NCI-H748 treated with DMSO at 0.1 percent for 48 hours (cell line): ENCODE data around the gene TAF4.
A peak's percentile ranks its signal among the peaks of the same experiment; 100 is the strongest.
"Not testable (repeated sequence)": the region's sequence is repeated elsewhere in the genome, so short reads cannot be mapped to it uniquely, and the experiment has no call there.

ENCODE experiments used
- DNase-seq: peaks from one replicate; lab custom pipeline; 2025; lab: John Stamatoyannopoulos, UW

The TAF4 gene

GRCh38 chr20:61977419-61977786 lies 88.3 kb downstream of the TAF4 start:
- no peak for DNase-seq

DNA sequence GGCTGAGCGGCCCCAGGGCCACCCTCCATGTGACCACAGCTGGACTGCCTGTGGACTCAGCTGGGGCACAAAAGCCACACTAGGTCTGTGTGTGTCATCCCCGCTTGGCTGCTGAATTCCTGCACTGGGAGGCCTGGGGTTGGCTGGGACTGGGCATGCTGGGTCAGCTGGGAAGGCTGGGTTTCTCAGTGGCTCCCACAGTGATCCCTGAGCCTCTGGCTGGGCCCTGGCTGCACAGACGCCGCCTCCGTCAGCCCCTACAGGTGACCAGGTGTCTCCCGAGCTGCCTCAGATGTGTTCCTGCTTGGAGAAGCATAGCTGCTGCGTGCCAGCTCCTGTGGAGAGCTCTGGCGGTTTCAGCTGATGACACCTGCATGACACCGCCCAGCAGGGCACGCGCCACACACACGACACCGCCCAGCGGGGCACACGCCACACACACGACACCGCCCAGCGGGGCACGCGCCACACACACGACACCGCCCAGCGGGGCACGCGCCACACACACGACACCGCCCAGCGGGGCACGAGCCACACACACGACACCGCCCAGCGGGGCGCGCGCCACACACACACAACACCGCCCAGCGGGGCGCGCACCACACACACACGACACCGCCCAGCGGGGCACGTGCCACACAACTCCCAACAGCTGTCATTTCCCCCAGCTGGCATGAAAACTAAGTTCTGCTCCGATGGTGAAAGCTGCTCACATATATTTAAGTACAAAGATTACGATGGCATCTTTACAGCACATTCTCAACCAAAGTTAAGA lies 88.8 kb downstream of the TAF4 start:
- no peak for DNase-seq

DNA sequence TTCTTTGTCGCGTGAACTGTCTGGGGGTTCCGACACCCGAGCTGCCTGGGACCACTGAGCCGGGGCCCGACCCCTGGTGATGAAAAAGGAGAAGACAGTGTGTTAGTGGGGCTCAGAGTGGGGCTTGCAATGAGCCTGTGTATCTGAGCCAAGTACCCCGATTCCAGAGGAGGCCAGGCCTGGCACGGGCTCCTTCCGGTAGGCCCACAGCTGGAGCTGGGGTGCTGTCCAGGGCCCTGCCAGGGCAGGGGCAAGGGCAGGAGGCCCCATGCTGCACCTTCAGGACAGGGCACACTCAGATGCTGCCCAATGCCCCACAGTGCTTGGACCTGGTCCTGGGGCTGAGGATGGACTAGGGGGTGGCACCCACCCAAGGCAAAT lies 89.4 kb downstream of the TAF4 start:
- DNase-seq = no peak

DNA sequence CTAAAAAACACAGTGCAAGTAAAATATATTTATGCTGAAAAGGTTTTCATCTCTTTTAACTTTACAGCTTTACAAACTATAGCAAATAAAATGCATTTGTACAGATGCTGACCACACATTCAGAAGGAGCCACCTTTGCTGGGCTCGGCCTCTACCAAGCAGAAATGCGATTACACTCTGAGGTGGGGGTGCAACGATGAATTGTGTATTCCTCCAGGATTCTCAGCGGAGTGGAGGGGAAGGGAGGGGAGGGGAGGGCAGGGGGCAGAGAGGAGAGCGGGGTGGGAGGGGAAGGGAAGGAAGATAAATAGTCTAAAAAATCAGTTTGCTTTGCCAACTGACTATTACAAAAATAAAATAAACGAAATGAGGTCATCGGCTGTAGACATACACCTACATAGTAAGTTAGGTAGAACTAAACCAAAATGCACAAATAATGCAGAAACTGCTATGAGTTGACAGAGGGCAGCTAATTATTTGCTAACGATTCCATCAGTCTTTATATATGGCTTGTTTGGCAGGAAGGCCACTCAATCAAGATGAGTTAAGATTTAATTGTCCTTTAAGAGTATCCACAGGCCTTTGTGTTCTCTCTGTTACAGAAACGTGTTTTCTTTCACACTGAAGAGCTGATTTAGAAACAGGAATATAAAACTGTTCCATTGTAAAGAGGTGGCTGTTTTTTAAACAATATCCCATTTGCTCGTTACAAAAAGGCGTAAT lies 90.1 kb downstream of the TAF4 start:
- peak; percentile 8 for DNase-seq

DNA sequence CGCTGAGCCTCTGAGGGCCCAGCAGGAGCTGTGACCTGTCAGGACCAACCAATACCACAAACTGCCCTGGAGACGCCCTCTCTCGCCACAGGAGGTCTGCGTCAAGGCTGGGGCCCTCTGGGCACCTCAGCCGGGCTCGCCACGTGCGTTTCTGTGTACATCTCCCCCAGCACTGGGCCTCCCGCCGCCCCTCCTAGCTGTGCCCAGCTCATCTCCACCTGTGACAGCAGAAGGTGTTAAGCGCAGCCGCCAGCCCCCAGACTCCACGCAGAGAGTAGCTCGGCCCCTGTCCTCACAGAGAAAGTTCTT lies 91.4 kb downstream of the TAF4 start:
- DNase-seq = no peak

DNA sequence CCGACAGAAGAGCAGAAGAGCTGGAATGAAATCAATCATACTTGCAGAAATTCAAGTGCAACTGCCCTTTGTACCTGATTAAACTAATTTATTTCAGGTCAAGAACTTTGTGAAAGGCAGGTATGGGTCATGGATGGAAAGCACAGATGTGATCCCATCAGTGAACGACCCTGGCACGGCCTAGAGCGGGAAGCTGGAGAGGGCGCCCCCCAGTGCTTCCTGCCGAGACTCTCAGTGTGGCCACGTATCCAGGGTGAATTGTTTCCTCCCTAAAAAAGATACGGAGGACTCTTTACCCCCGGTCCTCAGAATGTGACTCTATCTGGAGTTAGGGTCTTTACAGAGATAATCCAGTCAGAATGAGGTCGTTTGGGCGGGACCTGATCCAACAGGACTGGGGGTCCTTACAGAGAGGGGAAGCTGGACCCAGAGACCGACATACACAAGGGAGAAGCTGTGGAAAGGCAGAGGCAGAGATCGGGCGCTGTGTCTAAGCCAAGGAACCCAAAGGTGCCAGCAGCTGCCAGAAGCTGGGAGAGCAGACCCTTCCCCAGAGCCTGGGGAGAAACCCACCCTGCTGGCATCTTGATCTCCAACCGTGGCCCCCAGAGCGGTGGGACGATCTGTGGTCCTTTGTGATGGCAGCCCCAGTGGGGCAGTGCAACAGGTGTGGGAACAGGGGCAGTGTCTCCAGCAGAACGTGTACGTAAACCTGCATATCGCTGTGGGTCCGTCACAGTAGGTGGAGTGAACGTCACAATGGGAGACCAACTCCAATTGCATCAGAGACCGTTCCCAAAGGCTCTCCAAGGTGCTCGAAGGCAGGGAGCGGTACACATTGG lies 91.9 kb downstream of the TAF4 start:
- DNase-seq = no peak

GRCh38 chr20:61972636-61973508 lies 92.8 kb downstream of the TAF4 start:
- DNase-seq = no peak

DNA sequence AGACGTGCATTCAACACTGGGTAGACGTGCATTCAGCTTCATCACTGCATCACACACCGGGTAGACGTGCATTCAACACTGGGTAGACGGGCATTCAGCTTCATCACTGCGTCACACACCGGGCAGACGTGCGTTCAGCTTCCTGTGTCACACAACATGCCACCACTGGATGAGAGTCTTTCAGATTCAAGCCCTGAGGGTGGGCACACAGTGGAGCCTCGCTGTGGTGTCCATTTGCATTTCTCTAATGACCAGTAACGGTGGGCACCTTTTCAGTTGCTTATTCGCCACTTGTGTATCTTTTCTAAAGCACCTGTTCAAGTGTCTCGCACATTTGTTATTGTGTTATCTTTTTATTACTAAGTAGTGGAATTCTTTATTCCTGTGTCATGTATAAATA lies 94.1 kb downstream of the TAF4 start:
- DNase-seq = not testable (repeated sequence)

DNA sequence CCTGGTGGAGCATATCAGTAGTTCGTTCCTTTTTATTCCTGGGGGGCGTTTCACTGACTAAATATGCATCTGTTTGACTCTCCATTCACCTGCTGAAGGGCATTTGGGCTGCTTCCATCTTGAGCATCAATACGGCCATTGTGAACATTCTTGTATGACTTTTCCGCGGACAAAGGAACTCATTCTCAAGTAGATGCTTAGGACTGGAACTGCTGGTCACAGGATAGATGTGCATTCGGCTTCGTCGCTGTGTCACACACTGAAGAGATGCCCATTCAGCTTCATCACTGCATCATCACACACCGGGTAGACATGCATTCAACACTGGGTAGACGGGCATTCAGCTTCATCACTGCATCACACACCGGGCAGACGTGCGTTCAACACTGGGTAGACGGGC lies 95.3 kb downstream of the TAF4 start:
- no peak for DNase-seq

- DNase-seq = no peak
Observed at GRCh38 chr20:61969806-61970205, 95.9 kb downstream of the TAF4 start.

DNA sequence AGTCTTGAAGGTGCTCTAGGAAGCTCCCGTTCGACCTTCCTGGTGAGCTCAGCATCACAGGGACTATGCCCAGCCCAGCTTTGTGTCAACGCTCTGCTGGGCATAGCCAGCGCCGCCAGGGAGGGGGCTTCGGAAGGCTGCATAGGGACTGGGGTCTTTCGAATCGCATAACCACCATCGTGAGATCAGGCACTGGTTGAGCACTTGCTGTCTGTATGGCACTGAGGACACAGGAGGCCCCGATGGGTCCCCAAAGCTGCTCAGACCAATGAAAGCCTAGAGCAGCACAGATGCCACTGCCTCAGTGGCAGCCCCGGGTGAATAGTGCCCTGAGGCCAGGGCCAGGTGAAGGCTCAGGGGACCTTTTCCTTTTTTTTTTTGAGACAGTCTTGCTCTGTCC lies 96.7 kb downstream of the TAF4 start:
- no peak for DNase-seq

DNA sequence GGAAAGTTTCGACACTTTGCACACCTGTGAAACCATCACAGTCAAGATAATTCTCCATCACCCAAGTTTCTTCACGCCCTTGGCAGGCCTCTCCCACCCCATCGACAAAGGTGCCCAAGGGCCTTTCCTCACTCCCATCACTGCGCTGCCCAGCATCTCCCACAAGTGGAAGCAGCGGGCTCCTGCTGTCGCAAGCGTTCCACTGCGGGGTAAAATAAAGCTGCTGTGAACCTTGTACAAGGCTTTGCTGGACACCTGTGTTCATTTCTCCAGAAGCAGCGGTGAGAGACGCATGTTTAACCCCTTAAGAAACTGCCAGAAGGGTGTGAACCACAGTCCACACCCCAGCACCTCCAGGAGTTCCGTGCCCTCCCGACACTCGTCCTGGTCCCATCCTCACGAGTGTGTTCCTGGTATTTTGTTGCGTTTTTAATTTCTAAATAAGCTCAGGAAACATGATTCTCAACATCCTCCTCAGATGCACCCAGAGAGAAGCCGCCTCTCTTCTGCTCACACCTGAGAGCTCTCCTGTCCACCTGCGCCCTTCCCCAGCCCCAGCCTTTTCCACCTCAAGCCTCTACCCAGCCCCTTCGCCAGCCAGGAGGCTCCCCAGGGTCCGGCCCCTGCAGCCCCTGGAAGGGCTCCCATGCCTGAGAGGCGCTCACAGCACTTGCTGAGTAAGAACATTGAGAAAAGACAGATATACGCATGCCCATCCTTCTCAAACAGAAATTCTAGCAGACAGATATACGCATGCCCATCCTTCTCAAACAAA lies 97.5 kb downstream of the TAF4 start:
- no peak for DNase-seq

DNA sequence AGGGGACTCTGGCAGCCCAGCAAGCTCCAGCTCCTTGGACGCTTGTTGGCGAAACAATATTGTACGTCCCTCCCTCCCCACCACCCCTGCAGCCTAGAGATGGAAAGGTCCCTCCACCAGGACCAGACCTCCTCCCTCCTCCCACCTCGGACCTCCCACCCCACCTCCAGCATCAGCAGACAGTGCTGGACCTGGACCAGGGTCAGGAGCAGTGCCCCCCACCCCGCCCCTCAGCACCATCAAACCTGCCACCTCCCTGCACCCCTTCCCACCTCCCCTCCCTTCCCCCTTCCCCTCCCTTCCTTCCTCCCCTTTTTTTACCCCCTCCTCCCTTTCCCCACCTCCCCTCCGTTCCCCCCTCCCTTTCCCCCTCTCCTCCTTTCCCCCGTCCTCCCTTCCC lies 98.4 kb downstream of the TAF4 start:
- no peak for DNase-seq

DNA sequence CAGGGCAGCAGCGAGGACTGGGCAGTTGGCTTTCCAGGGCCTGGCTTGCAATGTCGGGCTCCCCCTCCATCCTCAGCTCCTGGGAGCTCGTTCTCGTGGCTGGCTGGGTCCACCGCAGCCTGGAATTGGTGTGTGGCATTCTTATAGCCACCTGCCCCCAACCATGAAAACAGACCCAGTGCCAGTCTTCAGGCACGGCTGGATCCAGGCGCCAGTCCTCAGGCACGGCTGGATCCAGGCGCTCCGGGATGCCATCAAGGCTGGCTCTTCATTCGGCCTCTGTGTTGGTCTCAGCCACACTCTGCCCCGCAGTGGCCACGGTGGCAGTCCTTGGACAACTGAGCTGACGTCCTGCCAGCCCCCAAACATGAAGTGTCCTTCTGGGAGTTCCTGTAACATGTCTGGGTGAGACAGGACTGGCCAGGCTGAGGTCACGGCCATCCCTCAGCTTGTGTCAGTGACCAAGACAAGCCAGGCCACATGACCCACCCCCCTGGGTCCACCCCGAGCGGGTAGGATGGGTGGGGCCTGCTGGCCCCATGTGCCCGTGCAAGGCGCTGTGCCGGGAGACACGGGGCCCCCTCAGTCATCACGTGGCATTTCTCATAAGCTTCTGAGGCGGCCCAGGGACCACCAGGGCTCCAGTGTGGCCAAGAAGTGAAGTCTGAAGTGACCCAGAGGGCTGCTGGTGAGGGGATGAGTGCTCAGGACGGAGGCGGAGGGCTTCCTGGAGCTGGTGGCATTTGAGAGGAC lies 99.0 kb downstream of the TAF4 start:
- no peak for DNase-seq

- no peak for DNase-seq
Observed at GRCh38 chr20:61965606-61966491, 99.8 kb downstream of the TAF4 start.

GRCh38 chr20:61964675-61965605 lies 100.7 kb downstream of the TAF4 start:
- no peak for DNase-seq

DNA sequence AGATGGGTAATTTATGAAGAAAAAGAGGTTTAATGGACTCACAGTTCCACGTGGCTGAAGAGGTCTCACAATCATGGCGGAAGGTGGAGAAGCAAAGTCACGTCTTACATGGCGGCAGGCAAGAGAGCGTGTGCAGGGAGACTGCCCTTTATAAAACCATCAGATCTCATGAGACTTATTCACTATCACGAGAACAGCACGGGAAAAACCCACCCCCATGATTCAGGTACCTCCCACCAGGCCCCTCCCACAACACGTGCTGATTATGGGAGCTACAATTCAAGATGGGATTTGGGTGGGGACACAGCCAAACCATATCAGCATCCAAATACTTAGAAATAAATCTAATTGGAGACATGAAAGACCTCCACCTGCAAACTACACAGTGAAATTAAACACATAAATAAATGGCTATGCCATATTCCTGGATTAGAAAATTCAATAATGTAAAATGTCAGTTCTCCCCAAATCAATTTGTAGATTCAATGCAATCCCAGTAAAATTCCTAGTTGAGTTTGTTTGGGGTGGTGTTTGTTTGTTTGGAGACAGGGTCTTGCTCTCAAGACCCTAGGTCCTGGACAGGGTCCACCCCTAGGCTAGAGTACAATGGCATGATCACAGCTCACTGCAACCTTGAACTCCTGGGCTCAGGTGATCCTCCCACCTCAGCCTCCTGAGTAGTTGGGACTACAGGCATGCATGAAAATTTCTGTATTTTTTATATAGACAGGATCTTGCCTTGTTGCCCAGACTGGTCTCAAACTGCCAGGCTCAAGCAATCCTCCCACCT lies 101.6 kb downstream of the TAF4 start:
- DNase-seq = no peak

DNA sequence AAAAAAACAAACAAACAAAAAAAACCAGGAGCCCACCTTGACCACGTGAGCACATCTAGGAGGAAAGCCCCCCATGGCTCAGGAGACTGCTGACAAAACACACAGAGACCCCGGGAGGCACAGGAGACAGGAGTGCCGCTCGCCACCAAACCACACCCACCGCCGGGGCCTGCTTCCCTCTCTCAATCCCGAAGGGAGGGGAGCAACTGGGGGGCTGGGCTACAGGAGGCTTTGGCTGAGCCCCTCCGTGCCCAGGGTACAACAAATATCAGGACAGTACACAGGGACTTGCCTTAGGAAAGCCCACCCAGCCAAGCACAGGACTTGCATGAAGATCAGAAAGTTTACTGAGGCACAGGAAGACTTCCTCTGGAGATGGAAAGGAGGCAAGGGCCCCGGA lies 102.5 kb downstream of the TAF4 start:
- no peak for DNase-seq
